ENCODE results near the gene UGT2B15.

The UGT2B15 gene

GRCh38 chr4:68613752-68614151 is 56.7 kb downstream of the UGT2B15 start:
- no peak for DNase-seq (ENCODE audit: low spot score)
- ATAC-seq (ENCODE audit: low read depth), result no peak
- TF ChIP-seq CTCF (IDR thresholded peaks at IDR 0.05; ENCODE audit: poor library complexity, severe bottlenecking), result no peak
- H3K36me3 ChIP-seq (ENCODE audit: low read depth), result no peaks in the 10 kb centered on the region
- no peaks in the 10 kb centered on the region for H3K9me3 ChIP-seq (ENCODE audit: severe bottlenecking)
- no peak overlapping the region for H3K4me3 ChIP-seq (ENCODE audit: severe bottlenecking)
- H3K27ac ChIP-seq (ENCODE audit: poor library complexity, severe bottlenecking), result no peak overlapping the region
- H3K27me3 ChIP-seq (ENCODE audit: insufficient read depth, poor library complexity, severe bottlenecking), result no peaks in the 10 kb centered on the region
- H3K4me1 ChIP-seq (ENCODE audit: insufficient read depth, poor library complexity, severe bottlenecking), result no peaks in the 10 kb centered on the region

- no peak overlapping the region for H3K4me3 ChIP-seq (ENCODE audit: severe bottlenecking)
- no peaks in the 10 kb centered on the region for H3K36me3 ChIP-seq (ENCODE audit: low read depth)
- H3K27me3 ChIP-seq (ENCODE audit: insufficient read depth, poor library complexity, severe bottlenecking), result no peaks in the 10 kb centered on the region
- H3K9me3 ChIP-seq (ENCODE audit: severe bottlenecking), result no peaks in the 10 kb centered on the region
- H3K27ac ChIP-seq (ENCODE audit: poor library complexity, severe bottlenecking), result no peak overlapping the region
- H3K4me1 ChIP-seq (ENCODE audit: insufficient read depth, poor library complexity, severe bottlenecking), result no peaks in the 10 kb centered on the region
- DNase-seq (ENCODE audit: low spot score) (no peak), ATAC-seq (ENCODE audit: low read depth) (no peak)
- TF ChIP-seq CTCF (IDR thresholded peaks at IDR 0.05; ENCODE audit: poor library complexity, severe bottlenecking), result no peak
Measured at GRCh38 chr4:68606240-68606639, 64.2 kb downstream of the UGT2B15 start.

- Histone ChIP-seq H3K4me1 (ENCODE audit: insufficient read depth, poor library complexity, severe bottlenecking) (no peaks in the 10 kb centered on the region), H3K9me3 (ENCODE audit: severe bottlenecking) (no peaks in the 10 kb centered on the region), H3K36me3 (ENCODE audit: low read depth) (no peaks in the 10 kb centered on the region), H3K4me3 (ENCODE audit: severe bottlenecking) (no peak overlapping the region), H3K27ac (ENCODE audit: poor library complexity, severe bottlenecking) (no peak overlapping the region), H3K27me3 (ENCODE audit: insufficient read depth, poor library complexity, severe bottlenecking) (no peaks in the 10 kb centered on the region)
- ATAC-seq (ENCODE audit: low read depth) (no peak), DNase-seq (ENCODE audit: low spot score) (no peak)
- TF ChIP-seq CTCF (IDR thresholded peaks at IDR 0.05; ENCODE audit: poor library complexity, severe bottlenecking), result no peak
Measured at GRCh38 chr4:68599150-68599549, 71.3 kb downstream of the UGT2B15 start.

- Histone ChIP-seq H3K4me1 (ENCODE audit: insufficient read depth, poor library complexity, severe bottlenecking) (no peaks in the 10 kb centered on the region), H3K36me3 (ENCODE audit: low read depth) (no peaks in the 10 kb centered on the region), H3K9me3 (ENCODE audit: severe bottlenecking) (no peaks in the 10 kb centered on the region), H3K4me3 (ENCODE audit: severe bottlenecking) (no peak overlapping the region), H3K27ac (ENCODE audit: poor library complexity, severe bottlenecking) (no peak overlapping the region), H3K27me3 (ENCODE audit: insufficient read depth, poor library complexity, severe bottlenecking) (no peaks in the 10 kb centered on the region)
- TF ChIP-seq CTCF (IDR thresholded peaks at IDR 0.05; ENCODE audit: poor library complexity, severe bottlenecking), result no peak
- DNase-seq (ENCODE audit: low spot score) (no peak), ATAC-seq (ENCODE audit: low read depth) (no peak)
Measured at GRCh38 chr4:68597482-68597881, 73.0 kb downstream of the UGT2B15 start.
